Neural cell (in vitro differentiated cells): ENCODE measurements around the gene TFAP2C. TPM values are rescaled to one million over a fixed set of nuclear protein-coding genes. Genes with fewer than 3 reads are reported as not detected.

Experiments
- H2AFZ ChIP-seq: fragments of 200-600, 300-800 bp; sonication (generic), shearing (Covaris generic); 2 replicates; pipeline ENCODE4 v1.6.0; 2014; ENCODE audit warnings: low read depth, mild to moderate bottlenecking, antibody characterized with exemption, low read length, moderate library complexity
- H3F3A ChIP-seq: fragments of 200-600 bp; shearing (Covaris generic); 2 replicates; pipeline ENCODE4 v1.6.1; 2016; ENCODE audit warnings: mild to moderate bottlenecking, moderate library complexity, mixed read lengths, antibody characterized with exemption, low read length; ENCODE audit not compliant: insufficient read depth, poor library complexity, severe bottlenecking
- H3K27ac ChIP-seq: fragments of 200-600, 300-800 bp; sonication (generic), shearing (Covaris generic); 2 replicates; pipeline ENCODE4 v1.5.1; 2014; ENCODE audit warnings: mild to moderate bottlenecking, low read length, moderate library complexity
- H3K27me3 ChIP-seq: fragments of 300-800, 200-600 bp; sonication (generic), shearing (Covaris generic); 2 replicates; pipeline ENCODE4 v1.6.0; 2014; ENCODE audit warnings: mild to moderate bottlenecking, low read depth, low read length, moderate library complexity; ENCODE audit not compliant: insufficient read depth
- H3K36me3 ChIP-seq: fragments of 300-800, 200-600 bp; sonication (generic), shearing (Covaris generic); 2 replicates; pipeline ENCODE4 v1.5.1; 2014; ENCODE audit warnings: mild to moderate bottlenecking, antibody characterized with exemption, low read length, moderate library complexity; ENCODE audit not compliant: insufficient read depth
- H3K4me2 ChIP-seq: fragments of 300-800, 200-600 bp; sonication (generic), shearing (Covaris generic); 2 replicates; pipeline ENCODE4 v1.6.0; 2014; ENCODE audit warnings: mild to moderate bottlenecking, low read length
- H3K4me3 ChIP-seq: fragments of 300-800, 200-600 bp; sonication (generic), shearing (Covaris generic); 2 replicates; pipeline ENCODE4 v1.5.1; 2014; ENCODE audit warnings: mild to moderate bottlenecking, low read length, moderate library complexity
- H3K79me2 ChIP-seq: fragments of 200-600 bp; shearing (Covaris generic); replicated peaks from 2 replicates; pipeline ENCODE4 v1.6.0; 2014; ENCODE audit warnings: mild to moderate bottlenecking, low read length, moderate library complexity; ENCODE audit not compliant: insufficient read depth
- H3K9ac ChIP-seq: fragments of 300-800, 200-600 bp; sonication (generic), shearing (Covaris generic); 2 replicates; pipeline ENCODE4 v1.6.1; 2016; ENCODE audit warnings: mild to moderate bottlenecking, low read length, mixed read lengths
- H3K9me2 ChIP-seq: fragments of 200-600 bp; shearing (Covaris generic); 2 replicates; pipeline ENCODE4 v1.6.1; 2016; ENCODE audit warnings: mild to moderate bottlenecking, low read length, mixed read lengths; ENCODE audit not compliant: insufficient read depth
- H3K9me3 ChIP-seq: fragments of 200-600, 300-800 bp; sonication (generic), shearing (Covaris generic); 2 replicates; pipeline ENCODE4 v1.6.1; 2016; ENCODE audit warnings: mild to moderate bottlenecking, mixed run types, low read length, moderate library complexity, mixed read lengths
- H4K20me1 ChIP-seq: fragments of 200-600 bp; shearing (Covaris generic); 2 replicates; pipeline ENCODE4 v1.6.1; 2016; ENCODE audit warnings: mild to moderate bottlenecking, mixed run types; ENCODE audit not compliant: insufficient read depth
- EZH2 ChIP-seq: fragments of 200-600, 300-800 bp; shearing (Covaris generic), sonication (generic); IDR thresholded peaks from 2 replicates; pipeline ENCODE4 v1.6.1; 2014; ENCODE audit warnings: antibody characterized with exemption, low read length, borderline replicate concordance, mild to moderate bottlenecking; ENCODE audit not compliant: insufficient read depth, poor library complexity, severe bottlenecking
- MXI1 ChIP-seq: fragments of 450-650 bp; conservative IDR thresholded peaks from 2 replicates; pipeline ENCODE4 v1.6.1; 2014; ENCODE audit warnings: antibody characterized with exemption, mild to moderate bottlenecking; ENCODE audit not compliant: poor library complexity, severe bottlenecking
- POLR2AphosphoS5 ChIP-seq: IDR thresholded peaks from 2 replicates; pipeline ENCODE4 v1.6.1; 2012
- RAD21 ChIP-seq: fragments of 450-650 bp; conservative IDR thresholded peaks from 2 replicates; pipeline ENCODE4 v1.6.1; 2014; ENCODE audit warnings: antibody characterized with exemption, mild to moderate bottlenecking, moderate library complexity
- SMC3 ChIP-seq: fragments of 450-650 bp; conservative IDR thresholded peaks from 2 replicates; pipeline ENCODE4 v1.6.1; 2014; ENCODE audit warnings: antibody characterized with exemption, mild to moderate bottlenecking, moderate library complexity; ENCODE audit not compliant: poor library complexity
- TAF1 ChIP-seq: IDR thresholded peaks from 2 replicates; pipeline ENCODE4 v1.6.1; 2012; ENCODE audit warnings: low read depth
- polyA plus RNA-seq: library from polyadenylated mRNA; depleted of rRNA; stranded (reverse); fragments of >200 nt; gene quantifications from 2 replicates; pipeline ENCODE4 v1.2.3, GENCODE V29; 2014
- TF ChIP-seq, protein P1 (sequence below): IDR thresholded peaks from 2 replicates; pipeline ENCODE4 v1.6.1; 2012; ENCODE audit warnings: borderline replicate concordance
- TF ChIP-seq, protein P2 (sequence below): fragments of 450-650 bp; IDR thresholded peaks from 2 replicates; pipeline ENCODE4 v1.5.1; 2014; ENCODE audit warnings: antibody characterized with exemption, mild to moderate bottlenecking, moderate library complexity; ENCODE audit not compliant: poor library complexity, severe bottlenecking

Gene TFAP2C
- polyA plus RNA-seq, 1 donor from 2014 or later: not detected

DNA sequence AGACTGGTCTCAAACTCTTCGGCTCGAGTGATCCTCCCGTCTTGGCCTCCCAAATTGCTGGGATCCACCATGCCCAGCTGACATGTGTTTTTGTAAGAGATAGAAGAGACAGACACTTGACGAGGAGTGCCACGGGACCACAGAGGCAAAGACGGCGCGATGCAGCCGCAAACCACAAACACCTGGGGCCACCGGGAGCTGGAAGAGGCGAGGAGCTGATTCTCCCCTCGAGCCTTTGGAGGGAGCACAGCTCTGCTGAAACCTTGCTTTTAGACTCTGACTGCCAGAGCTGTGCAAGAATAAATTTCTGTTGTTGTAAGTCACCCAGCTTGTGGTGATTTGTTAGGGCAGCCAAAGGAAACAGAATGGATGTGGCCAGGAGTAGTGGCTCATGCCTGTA is 46.9 kb downstream of the TFAP2C start:
- Histone ChIP-seq H3K9me3 (no peaks in the 10 kb centered on the region), H3K9ac (no peak overlapping the region), H3K36me3 (no peaks in the 10 kb centered on the region), H3K27me3 (no peaks in the 10 kb centered on the region), H3K79me2 (no peaks in the 10 kb centered on the region), H4K20me1 (no peaks in the 10 kb centered on the region), H2AFZ (no peak overlapping the region), H3K4me2 (no peak overlapping the region), H3K27ac (no peak overlapping the region), H3F3A (no peaks in the 10 kb centered on the region), H3K9me2 (no peaks in the 10 kb centered on the region), H3K4me3 (no peak overlapping the region)
- TF ChIP-seq RAD21 (no peak), MXI1 (no peak), EZH2 (no peak), SMC3 (no peak), TAF1 (no peak), POLR2AphosphoS5 (no peak)
- TF ChIP-seq, protein P1, sequence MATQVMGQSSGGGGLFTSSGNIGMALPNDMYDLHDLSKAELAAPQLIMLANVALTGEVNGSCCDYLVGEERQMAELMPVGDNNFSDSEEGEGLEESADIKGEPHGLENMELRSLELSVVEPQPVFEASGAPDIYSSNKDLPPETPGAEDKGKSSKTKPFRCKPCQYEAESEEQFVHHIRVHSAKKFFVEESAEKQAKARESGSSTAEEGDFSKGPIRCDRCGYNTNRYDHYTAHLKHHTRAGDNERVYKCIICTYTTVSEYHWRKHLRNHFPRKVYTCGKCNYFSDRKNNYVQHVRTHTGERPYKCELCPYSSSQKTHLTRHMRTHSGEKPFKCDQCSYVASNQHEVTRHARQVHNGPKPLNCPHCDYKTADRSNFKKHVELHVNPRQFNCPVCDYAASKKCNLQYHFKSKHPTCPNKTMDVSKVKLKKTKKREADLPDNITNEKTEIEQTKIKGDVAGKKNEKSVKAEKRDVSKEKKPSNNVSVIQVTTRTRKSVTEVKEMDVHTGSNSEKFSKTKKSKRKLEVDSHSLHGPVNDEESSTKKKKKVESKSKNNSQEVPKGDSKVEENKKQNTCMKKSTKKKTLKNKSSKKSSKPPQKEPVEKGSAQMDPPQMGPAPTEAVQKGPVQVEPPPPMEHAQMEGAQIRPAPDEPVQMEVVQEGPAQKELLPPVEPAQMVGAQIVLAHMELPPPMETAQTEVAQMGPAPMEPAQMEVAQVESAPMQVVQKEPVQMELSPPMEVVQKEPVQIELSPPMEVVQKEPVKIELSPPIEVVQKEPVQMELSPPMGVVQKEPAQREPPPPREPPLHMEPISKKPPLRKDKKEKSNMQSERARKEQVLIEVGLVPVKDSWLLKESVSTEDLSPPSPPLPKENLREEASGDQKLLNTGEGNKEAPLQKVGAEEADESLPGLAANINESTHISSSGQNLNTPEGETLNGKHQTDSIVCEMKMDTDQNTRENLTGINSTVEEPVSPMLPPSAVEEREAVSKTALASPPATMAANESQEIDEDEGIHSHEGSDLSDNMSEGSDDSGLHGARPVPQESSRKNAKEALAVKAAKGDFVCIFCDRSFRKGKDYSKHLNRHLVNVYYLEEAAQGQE: no peak
- TF ChIP-seq, protein P2, sequence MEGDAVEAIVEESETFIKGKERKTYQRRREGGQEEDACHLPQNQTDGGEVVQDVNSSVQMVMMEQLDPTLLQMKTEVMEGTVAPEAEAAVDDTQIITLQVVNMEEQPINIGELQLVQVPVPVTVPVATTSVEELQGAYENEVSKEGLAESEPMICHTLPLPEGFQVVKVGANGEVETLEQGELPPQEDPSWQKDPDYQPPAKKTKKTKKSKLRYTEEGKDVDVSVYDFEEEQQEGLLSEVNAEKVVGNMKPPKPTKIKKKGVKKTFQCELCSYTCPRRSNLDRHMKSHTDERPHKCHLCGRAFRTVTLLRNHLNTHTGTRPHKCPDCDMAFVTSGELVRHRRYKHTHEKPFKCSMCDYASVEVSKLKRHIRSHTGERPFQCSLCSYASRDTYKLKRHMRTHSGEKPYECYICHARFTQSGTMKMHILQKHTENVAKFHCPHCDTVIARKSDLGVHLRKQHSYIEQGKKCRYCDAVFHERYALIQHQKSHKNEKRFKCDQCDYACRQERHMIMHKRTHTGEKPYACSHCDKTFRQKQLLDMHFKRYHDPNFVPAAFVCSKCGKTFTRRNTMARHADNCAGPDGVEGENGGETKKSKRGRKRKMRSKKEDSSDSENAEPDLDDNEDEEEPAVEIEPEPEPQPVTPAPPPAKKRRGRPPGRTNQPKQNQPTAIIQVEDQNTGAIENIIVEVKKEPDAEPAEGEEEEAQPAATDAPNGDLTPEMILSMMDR: no peak

DNA sequence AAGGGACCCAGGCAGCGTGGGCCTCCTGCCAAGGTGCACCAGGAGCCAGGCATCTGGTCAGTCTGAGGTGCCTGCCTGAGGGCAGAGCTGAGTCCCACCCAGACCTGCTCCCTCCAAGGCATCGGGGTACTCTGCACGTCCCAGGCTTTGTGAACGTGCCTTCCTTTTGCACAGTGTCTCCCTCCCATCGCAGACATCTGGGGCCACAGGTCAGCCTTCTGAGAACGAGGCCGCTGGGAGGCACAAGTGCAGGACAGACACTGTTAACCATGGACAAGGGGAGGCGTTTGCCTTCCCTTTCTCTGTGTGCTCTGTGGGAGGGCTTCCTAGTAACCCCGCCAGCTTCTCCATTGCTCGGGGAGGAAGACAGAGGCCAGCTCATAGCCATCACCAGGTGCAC is 47.6 kb downstream of the TFAP2C start:
- Histone ChIP-seq H3K9ac (no peak overlapping the region), H3K79me2 (no peaks in the 10 kb centered on the region), H3K4me2 (no peak overlapping the region), H3K9me2 (no peaks in the 10 kb centered on the region), H3F3A (no peaks in the 10 kb centered on the region), H3K9me3 (no peaks in the 10 kb centered on the region), H2AFZ (no peak overlapping the region), H3K4me3 (no peak overlapping the region), H3K27ac (no peak overlapping the region), H3K27me3 (no peaks in the 10 kb centered on the region), H4K20me1 (no peaks in the 10 kb centered on the region), H3K36me3 (no peaks in the 10 kb centered on the region)
- TF ChIP-seq, protein P2: no peak
- TF ChIP-seq SMC3: no peak
